HL-60 (cell line): Measurements from ENCODE around the gene ACKR2.

Experiments
- DNase-seq, 2 experiments: peaks; one replicate each; pipeline ENCODE4 v3.0.0-alpha.2; 2010 to 2020; ENCODE audit warnings: low read depth in 1 of 2, low spot score in 1 of 2
- H3K27ac ChIP-seq: fragments of 250-450 bp; sonication (Bioruptor Pico); replicated peaks from 2 replicates; pipeline ENCODE4 v1.5.1; 2020; ENCODE audit warnings: mild to moderate bottlenecking, moderate library complexity
- H3K27me3 ChIP-seq: fragments of 250-450 bp; sonication (Bioruptor Pico); 2 replicates; pipeline ENCODE4 v1.5.1; 2021; ENCODE audit warnings: mild to moderate bottlenecking, moderate library complexity; ENCODE audit not compliant: insufficient read depth, poor library complexity, severe bottlenecking
- H3K4me3 ChIP-seq: replicated peaks from 2 replicates; pipeline ENCODE4 v1.5.1; 2011; ENCODE audit warnings: mild to moderate bottlenecking, control low read depth, low read length; ENCODE audit not compliant: insufficient read depth
- GABPA ChIP-seq: IDR thresholded peaks from 2 replicates; pipeline ENCODE4 v1.6.1; 2012; ENCODE audit warnings: low read depth
- POLR2AphosphoS5 ChIP-seq: IDR thresholded peaks from 2 replicates; pipeline ENCODE4 v1.6.1; 2012; ENCODE audit warnings: low read depth
- SPI1 ChIP-seq: IDR thresholded peaks from 2 replicates; pipeline ENCODE4 v1.6.1; 2012; ENCODE audit warnings: low read depth, mild to moderate bottlenecking, borderline replicate concordance
- TF ChIP-seq, protein P1 (sequence below): IDR thresholded peaks from one replicate; pipeline ENCODE4 v1.5.1; 2011; ENCODE audit warnings: low read length, control low read depth, inconsistent platforms; ENCODE audit not compliant: insufficient read depth
- TF ChIP-seq, protein P2 (sequence below): IDR thresholded peaks from 2 replicates; pipeline ENCODE4 v1.6.1; 2012; ENCODE audit warnings: low read depth; ENCODE audit not compliant: insufficient replicate concordance

Gene ACKR2

DNA sequence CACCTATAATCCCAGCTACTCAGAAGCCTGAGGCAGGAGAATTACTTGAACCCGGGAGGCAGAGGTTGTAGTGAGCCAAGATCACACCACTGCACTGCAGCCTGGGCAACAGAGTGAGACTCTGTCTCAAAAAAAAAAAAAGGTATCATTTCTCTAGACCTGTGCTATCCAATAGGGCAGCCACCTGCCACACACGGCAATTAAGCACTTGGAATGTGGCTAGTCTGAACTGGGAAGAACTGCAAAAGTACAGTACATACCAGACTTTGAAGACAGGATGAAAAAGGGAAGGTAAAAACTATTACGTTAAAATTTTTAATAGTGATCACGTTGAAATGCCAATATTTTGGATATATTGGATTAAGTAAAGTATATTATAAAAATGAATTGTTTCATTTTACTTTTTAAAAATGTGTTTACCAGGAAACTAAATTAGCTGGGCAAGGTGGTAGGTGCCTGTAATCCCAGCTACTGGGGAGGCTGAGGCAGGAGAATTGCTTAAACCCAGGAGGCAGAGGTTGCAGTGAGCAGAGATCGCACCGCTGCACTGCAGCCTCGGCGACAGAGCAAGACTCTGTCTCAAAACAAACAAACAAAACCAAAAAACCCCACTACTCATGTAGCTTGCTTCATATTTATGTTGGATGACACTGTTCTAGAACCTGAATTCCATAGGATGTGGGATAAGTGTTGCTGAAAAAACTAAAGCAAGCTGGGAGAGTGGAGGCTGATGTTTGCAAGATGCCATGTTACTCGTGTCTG, 64.2 kb downstream of the ACKR2 start:
- H3K27me3 ChIP-seq: peaks cover 2% of the 10 kb centered on the region
- TF ChIP-seq SPI1 (no peak), GABPA (no peak), POLR2AphosphoS5 (no peak)
- TF ChIP-seq, protein P1, sequence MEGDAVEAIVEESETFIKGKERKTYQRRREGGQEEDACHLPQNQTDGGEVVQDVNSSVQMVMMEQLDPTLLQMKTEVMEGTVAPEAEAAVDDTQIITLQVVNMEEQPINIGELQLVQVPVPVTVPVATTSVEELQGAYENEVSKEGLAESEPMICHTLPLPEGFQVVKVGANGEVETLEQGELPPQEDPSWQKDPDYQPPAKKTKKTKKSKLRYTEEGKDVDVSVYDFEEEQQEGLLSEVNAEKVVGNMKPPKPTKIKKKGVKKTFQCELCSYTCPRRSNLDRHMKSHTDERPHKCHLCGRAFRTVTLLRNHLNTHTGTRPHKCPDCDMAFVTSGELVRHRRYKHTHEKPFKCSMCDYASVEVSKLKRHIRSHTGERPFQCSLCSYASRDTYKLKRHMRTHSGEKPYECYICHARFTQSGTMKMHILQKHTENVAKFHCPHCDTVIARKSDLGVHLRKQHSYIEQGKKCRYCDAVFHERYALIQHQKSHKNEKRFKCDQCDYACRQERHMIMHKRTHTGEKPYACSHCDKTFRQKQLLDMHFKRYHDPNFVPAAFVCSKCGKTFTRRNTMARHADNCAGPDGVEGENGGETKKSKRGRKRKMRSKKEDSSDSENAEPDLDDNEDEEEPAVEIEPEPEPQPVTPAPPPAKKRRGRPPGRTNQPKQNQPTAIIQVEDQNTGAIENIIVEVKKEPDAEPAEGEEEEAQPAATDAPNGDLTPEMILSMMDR: no peak
- TF ChIP-seq, protein P2, sequence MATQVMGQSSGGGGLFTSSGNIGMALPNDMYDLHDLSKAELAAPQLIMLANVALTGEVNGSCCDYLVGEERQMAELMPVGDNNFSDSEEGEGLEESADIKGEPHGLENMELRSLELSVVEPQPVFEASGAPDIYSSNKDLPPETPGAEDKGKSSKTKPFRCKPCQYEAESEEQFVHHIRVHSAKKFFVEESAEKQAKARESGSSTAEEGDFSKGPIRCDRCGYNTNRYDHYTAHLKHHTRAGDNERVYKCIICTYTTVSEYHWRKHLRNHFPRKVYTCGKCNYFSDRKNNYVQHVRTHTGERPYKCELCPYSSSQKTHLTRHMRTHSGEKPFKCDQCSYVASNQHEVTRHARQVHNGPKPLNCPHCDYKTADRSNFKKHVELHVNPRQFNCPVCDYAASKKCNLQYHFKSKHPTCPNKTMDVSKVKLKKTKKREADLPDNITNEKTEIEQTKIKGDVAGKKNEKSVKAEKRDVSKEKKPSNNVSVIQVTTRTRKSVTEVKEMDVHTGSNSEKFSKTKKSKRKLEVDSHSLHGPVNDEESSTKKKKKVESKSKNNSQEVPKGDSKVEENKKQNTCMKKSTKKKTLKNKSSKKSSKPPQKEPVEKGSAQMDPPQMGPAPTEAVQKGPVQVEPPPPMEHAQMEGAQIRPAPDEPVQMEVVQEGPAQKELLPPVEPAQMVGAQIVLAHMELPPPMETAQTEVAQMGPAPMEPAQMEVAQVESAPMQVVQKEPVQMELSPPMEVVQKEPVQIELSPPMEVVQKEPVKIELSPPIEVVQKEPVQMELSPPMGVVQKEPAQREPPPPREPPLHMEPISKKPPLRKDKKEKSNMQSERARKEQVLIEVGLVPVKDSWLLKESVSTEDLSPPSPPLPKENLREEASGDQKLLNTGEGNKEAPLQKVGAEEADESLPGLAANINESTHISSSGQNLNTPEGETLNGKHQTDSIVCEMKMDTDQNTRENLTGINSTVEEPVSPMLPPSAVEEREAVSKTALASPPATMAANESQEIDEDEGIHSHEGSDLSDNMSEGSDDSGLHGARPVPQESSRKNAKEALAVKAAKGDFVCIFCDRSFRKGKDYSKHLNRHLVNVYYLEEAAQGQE: no peak
- no peak for DNase-seq
- no peak overlapping the region for H3K4me3 ChIP-seq
- H3K27ac ChIP-seq: no peak overlapping the region

DNA sequence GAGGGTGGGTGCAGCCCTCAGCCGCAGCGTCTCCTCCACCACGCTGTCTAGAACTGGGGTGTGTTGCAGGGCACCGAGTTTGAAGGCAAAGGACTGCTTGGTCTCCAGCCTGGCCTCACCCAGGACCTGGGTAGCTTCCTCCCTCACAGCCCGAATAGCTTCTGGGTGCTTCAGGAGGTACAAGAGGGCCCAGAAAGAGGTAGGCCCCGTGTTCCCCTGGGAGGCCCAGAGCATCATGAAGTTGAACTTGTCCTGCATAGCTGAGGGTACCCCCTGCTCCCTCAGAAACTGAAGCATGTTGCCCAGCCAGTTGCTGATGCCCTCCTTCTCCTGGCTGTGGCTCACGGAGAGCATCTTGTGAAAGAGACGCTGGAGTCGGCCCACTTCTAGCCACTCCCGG, 65.5 kb downstream of the ACKR2 start:
- H3K4me3 ChIP-seq: no peak overlapping the region
- H3K27me3 ChIP-seq: peaks cover 2% of the 10 kb centered on the region
- H3K27ac ChIP-seq: no peak overlapping the region
- TF ChIP-seq, protein P2: no peak
- no peak for TF ChIP-seq SPI1
- no peak for TF ChIP-seq GABPA
- TF ChIP-seq, protein P1: no peak
- TF ChIP-seq POLR2AphosphoS5: no peak
- no peak for DNase-seq

DNA sequence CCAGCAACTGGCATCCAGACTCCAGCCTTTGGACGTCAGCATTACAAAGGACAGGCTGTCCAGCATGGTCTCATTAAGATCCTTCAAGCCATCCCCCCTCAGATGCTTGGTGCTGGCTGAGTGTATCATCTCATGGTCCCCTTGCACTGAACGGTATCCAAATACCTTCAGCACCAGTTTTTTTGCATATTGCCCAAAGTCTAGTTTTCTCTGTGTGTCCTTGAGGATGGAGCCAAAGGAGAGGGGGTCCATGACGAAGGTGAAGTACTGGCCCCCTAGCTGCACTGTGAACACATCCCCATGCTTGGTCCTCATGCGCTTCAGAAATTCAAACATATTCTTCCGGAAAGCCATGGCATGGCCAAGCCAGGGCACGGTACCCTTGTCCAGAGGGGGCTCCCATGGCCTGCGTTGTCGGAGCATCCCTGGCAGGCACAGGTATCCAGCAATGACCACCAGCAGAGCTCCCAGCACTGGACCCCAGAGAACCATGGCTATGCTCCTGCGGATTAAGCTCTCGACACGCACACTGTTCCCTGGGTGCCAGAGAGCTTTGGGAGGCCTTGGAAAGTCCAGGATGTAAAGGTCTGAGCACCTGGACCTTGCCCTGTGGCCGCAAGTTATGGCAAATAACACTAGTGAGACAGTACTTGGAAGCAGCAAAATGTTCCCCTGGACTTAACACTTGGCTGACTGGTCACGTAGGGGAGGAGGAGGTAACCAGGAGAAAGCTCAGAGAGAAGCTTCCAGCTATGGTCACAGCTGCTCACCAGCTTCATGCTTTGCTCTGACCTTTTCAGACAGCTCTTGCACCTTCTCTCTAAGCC, 66.3 kb downstream of the ACKR2 start, which contains the start of gene CYP8B1:
Gene CYP8B1 (minus strand): TSS at position 555 of the 827 bp plus-strand sequence. CDS start 63 bp downstream, at position 492.
- Histone ChIP-seq H3K27me3 (peaks cover 2% of the 10 kb centered on the region), H3K4me3 (no peak within 1 kb of the TSS), H3K27ac (no peak within 1 kb of the TSS)
- TF ChIP-seq, protein P2: no peak
- TF ChIP-seq, protein P1: no peak
- no peak for TF ChIP-seq POLR2AphosphoS5
- TF ChIP-seq GABPA: no peak
- no peak for TF ChIP-seq SPI1
- no peak for DNase-seq
